Thyroid gland (tissue), 4 donors: Measurements from ENCODE around the gene KLF2.

Source experiments
- CTCF ChIP-seq, 6 experiments: fragments of 200-600 bp in 3 of 6; fragments of 450-650 bp in 3 of 6; sonication (generic) in 3 of 6; IDR thresholded peaks; one replicate each; pipeline ENCODE4 v1.5.1; 2016 to 2019; ENCODE audit warnings: antibody characterized with exemption in 6 of 6, mild to moderate bottlenecking in 2 of 6, inconsistent platforms in 1 of 6, moderate library complexity in 1 of 6
- POLR2A ChIP-seq, 2 donors: fragments of 450-650 bp; IDR thresholded peaks; one replicate each; pipeline ENCODE4 v1.6.1; 2017; ENCODE audit warnings: antibody characterized with exemption in 2 of 2, mild to moderate bottlenecking in 2 of 2, moderate library complexity in 1 of 2

- TF ChIP-seq CTCF (IDR thresholded peaks at IDR 0.05) (no peak), POLR2A (IDR thresholded peaks at IDR 0.05) (no peak)
These were observed 40.8 kb downstream of the KLF2 start for GRCh38 chr19:16365300-16365996.
